Measurements from ENCODE around the gene DYNC2LI1. TPM values are rescaled to one million over a fixed set of nuclear protein-coding genes. Genes with fewer than 3 reads are reported as not detected.

The DYNC2LI1 gene
- total RNA-seq, 1 donor from 2014 or later = 28.3 TPM

DNA sequence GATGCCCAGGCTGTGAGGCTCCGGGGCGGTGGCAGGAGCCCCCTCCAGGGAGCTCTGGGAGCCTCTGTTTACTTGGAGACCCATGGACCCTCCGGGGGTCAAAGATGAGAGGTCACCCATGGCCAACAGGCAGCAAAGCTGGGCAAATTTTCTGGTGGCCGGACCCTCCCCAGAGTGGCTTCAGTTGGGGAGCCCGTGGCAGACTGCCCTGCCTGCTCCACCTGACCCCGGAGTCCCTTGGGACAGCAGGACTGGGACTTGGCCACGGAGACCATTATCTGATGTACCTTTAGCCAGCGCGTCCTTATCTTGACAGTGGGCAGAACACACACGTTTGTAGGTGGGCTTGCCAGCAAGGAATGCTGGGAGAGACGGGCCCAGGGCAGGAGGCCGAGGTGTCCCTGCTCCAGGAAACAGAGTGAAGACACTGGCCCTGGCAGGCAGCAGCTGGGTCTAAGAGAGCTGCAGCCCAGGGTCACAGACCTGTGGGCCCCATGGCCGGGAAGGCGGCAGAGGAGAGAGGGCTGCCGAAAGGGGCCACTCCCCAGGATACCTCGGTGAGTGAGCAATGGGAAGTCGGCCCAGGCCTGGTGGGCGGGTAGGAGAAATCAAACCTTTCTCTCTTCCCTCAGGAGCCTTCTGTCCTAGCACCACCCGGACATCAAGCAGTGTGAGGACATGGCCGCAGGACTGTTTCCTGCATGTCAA is 64.9 kb downstream of the DYNC2LI1 start, which contains the start of the genes ABCG5 and ABCG8:
Gene ABCG5, minus strand, starts transcription at position 280 of the 708 bp plus-strand sequence. Its CDS starts 160 bp downstream, at position 120.
Gene ABCG8, plus strand, starts transcription at position 412 of the 708 bp plus-strand sequence. Its CDS starts 83 bp downstream, at position 495.
- no peak for DNase-seq (ENCODE audit: low spot score)
- ATAC-seq = no peak
- intact Hi-C loops (cut with DNase I) = no loop called here

GRCh38 chr2:43839776-43840564 is 66.1 kb downstream of the DYNC2LI1 start:
- ATAC-seq = no peak
- no peak for DNase-seq (ENCODE audit: low spot score)
- intact Hi-C loops (cut with DNase I) = no loop called here

GRCh38 chr2:43840965-43841364 is 67.1 kb downstream of the DYNC2LI1 start:
- intact Hi-C loops (cut with DNase I) = no loop called here
- ATAC-seq (no peak), DNase-seq (ENCODE audit: low spot score) (no peak)

GRCh38 chr2:43841949-43842865 is 68.4 kb downstream of the DYNC2LI1 start:
- DNase-seq (ENCODE audit: low spot score) = no peak
- intact Hi-C loops (cut with DNase I) = no loop called here
- ATAC-seq = no peak

DNA sequence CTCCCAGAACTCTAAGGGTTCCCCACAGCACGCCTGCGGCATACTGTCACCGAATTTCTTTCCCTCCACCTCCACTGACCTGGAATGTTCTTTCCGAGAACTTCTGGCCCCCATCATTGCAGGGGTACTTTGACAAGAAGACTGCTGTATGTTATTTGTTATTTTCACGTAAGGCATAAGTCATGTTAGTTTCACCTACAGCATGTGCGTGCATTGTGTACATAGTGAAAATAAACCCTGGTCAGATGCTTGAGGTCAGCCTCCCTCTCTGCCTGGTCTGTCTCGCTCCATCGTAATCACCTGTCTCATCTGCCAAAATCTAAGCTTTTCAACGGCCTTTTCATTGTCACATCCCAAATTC is 69.0 kb downstream of the DYNC2LI1 start:
- DNase-seq (ENCODE audit: low spot score) (no peak), ATAC-seq (no peak)
- intact Hi-C loops (cut with DNase I) = no loop called here

- DNase-seq (ENCODE audit: low spot score) (no peak), ATAC-seq (no peak)
- intact Hi-C loops (cut with DNase I) = no loop called here
These were observed 71.3 kb downstream of the DYNC2LI1 start for GRCh38 chr2:43845181-43845580.

DNA sequence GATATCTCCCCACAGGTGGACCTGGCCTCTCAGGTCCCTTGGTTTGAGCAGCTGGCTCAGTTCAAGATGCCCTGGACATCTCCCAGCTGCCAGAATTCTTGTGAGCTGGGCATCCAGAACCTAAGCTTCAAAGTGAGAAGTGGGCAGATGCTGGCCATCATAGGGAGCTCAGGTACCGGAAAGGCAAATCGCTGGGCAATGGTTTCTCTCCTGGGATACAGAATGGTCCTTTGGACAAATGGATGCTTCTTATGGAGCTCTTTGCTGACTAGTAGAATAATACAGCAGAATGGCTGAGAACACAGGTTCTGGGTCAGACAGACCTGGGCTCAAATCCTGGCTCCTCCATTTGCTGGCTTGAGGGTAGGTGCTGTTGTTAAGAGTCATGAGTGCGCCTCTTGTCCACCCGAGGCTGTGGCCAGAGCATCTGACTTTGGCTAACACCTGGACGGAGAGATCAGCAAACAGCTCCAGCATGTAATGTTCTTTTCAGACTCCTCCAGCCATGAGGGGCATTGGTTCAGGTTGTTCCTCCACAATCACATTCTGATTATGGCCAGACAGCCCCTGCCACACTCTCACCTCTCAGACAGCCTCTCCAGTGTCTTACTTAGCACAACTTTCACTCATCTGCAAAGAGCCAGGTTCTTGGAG is 72.4 kb downstream of the DYNC2LI1 start:
- intact Hi-C loops (cut with DNase I) = no loop called here
- ATAC-seq = no peak
- no peak for DNase-seq (ENCODE audit: low spot score)

DNA sequence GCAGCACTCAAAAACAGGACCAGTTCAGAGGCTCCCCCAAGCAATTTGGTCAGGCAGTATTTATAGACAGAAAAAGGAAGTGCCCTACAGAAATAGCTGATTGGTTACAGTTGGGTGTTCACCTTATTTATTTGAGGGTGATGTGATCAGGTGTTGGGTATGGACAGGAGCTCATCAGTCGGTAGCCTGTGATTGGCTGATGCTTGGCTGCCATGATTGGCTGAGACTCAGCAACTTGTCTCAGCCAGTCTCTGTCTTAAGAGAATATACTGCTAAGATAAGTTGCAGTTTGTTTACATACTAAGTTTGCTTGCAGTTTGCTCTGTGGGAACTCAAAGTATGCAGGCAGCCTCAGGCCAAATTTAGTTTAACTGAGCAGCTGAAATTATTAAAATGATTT is 74.4 kb downstream of the DYNC2LI1 start:
- no peak for ATAC-seq
- intact Hi-C loops (cut with DNase I) = no loop called here

DNA sequence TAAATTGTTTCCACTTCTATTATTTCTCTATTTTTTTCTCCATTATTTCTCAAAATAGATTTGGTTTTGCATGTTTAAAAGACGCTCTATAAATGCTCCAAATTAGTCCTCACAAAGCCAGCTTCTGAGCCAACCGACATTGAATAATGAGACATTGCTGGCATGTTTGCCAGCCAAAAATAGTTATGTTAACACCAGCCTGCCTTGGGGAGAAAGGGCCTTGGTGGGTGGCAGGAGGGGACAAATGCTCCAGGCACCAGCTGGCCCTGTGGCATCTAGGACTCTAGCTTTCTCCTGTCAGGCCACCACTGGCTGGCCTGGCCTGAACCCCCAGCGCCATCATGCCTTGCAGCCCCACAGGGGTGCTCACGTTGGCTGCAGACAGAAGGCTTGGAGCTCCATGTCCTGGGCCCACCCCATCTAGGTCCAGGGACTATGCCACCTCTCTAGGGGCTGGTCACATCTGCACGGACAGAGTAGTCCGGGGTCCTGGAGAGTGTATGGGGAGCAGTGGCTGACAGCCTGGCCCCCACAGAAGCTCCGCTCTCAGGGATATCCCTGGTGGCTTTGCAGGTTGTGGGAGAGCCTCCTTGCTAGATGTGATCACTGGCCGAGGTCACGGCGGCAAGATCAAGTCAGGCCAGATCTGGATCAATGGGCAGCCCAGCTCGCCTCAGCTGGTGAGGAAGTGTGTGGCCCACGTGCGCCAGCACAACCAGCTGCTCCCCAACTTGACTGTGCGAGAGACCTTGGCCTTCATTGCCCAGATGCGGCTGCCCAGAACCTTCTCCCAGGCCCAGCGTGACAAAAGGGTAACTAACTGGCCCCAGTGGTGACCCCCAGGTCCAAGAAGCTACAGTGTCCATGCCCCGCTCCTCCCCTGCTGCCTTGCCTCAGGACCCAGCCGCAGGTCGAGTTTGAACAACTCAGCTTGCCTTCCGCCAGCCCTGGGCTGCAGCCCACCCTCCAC is 77.5 kb downstream of the DYNC2LI1 start:
- DNase-seq (ENCODE audit: low spot score) = no peak
- no peak for ATAC-seq
- intact Hi-C loops (cut with DNase I) = no loop called here

More for the DNA sequence above, 74.4 kb downstream of the DYNC2LI1 start:
- DNase-seq (ENCODE audit: low spot score) = no peak

GRCh38 chr2:43852196-43852730 is 78.4 kb downstream of the DYNC2LI1 start:
- intact Hi-C loops (cut with DNase I) = no loop called here
- ATAC-seq (peak; percentile 41), DNase-seq (ENCODE audit: low spot score) (no peak)

DNA sequence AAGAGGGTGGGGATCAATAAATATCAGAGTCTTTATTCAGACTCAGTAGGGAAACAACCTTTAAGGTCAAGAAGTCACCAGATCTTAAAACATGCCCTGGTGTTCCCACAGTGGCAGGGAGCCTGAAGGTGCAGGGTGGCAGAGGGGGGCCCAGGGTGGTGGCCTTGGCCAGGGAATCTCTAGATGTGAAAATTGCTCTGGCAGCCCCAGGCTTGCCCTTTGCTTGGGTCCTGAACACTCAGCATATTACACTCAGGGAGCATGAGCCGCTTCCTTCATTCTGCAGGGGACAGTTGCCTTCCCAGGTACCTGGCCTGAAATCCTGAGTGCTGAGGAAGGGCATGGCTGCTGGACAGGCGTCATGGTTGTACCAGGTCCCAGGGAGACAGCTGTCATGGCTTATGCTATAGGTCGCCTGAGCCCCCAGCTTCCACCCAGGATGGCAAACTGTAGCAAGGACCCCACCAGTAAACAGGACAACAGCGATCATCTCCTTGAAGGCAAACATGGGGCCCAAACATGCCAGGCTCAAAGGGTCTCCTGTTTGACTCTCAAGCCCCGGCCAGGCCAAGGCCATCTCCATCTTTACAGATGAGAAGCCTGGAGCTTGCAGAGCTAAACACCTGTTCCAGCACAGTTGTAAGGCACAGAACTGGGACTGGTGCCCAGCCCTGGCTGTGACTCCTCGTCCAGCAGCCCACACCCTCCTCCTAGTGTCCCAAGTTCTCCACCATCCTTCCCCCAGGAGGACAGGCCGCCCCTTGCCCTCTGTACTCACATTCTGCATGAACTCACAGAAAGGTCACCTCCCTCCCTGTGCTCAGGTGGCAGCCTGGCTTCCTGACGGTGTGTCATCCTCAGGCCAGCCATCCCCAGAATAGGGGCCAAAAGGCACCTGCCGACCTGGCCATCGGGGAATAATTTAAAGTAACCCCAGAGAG is 79.6 kb downstream of the DYNC2LI1 start:
- intact Hi-C loops (cut with DNase I) = no loop called here
- no peak for DNase-seq (ENCODE audit: low spot score)
- ATAC-seq = no peak

DNA sequence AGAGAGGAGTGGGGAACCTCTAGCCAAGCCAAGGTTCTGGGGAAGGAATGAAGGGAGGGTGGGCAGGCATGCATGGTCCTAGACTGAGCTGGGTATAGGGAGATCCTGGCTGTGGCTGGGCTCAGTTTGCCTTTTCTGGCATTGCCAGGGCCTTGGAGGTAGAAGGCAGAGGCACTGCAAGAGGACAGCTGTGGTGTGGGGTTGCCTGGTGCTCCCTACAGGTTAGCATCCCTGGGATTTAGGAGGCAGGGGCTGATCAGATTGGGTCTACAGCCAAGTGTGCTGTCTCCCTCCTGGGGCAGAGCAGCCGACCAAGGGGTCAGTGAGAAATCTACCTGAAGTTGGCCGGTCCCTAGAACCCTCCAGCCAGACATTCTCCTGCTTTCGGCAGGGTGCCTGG is 80.8 kb downstream of the DYNC2LI1 start:
- ATAC-seq (no peak), DNase-seq (ENCODE audit: low spot score) (no peak)
- intact Hi-C loops (cut with DNase I) = no loop called here

GRCh38 chr2:43855292-43855691 is 81.5 kb downstream of the DYNC2LI1 start:
- intact Hi-C loops (cut with DNase I) = no loop called here
- ATAC-seq = no peak
- no peak for DNase-seq (ENCODE audit: low spot score)
